SK-N-SH (cell line): Measurements from ENCODE around the gene STAP2. TPM values are rescaled to one million over a fixed set of nuclear protein-coding genes. Genes with fewer than 3 reads are reported as not detected.

ENCODE experiments used
- CTCF ChIA-PET: fragments of 300-600, 350-600 bp; formaldehyde crosslinking; extraction: SDS; loops from one replicate; lab custom pipeline; 2021; lab: Yijun Ruan, JAX
- POLR2A ChIA-PET: fragments of 350-600 bp; sonication (Branson Sonifier 250); formaldehyde crosslinking; extraction: SDS; loops from one replicate; lab custom pipeline; 2020; ENCODE audit warnings: antibody characterized with exemption, inconsistent platforms; lab: Yijun Ruan, JAX
- DNase-seq: peaks from one replicate; pipeline ENCODE4 v3.0.0; 2012
- H2AFZ ChIP-seq: fragments of 200-600 bp; sonication (generic); 2 replicates; pipeline ENCODE4 v1.8.1; 2016; ENCODE audit warnings: antibody characterized with exemption, mild to moderate bottlenecking, low read depth
- H3F3A ChIP-seq: fragments of 200-600 bp; sonication (generic); replicated peaks from 2 replicates; pipeline ENCODE3; 2016; ENCODE audit warnings: antibody characterized with exemption, mild to moderate bottlenecking; ENCODE audit not compliant: insufficient read depth
- H3K27ac ChIP-seq, 2 experiments: fragments of 200-500 bp in 1 of 2; fragments of 200-600 bp in 1 of 2; sonication (Bioruptor generic) in 1 of 2; sonication (generic), shearing (Covaris generic) in 1 of 2; 2 replicates each; pipeline versions ENCODE4 v1.5.1 to v1.6.1; 2014 to 2016; ENCODE audit warnings: low read depth in 2 of 2, inconsistent platforms in 1 of 2, low read length in 1 of 2, mild to moderate bottlenecking in 1 of 2, mixed read lengths in 1 of 2
- H3K27me3 ChIP-seq: fragments of 200-600 bp; sonication (generic), shearing (Covaris generic); 2 replicates; pipeline ENCODE4 v1.6.1; 2016; ENCODE audit warnings: mixed run types; ENCODE audit not compliant: insufficient read depth
- H3K36me3 ChIP-seq, 2 experiments: fragments of 200-500 bp in 1 of 2; fragments of 200-600 bp in 1 of 2; sonication (Bioruptor generic) in 1 of 2; sonication (generic) in 1 of 2; replicated peaks in 1 of 2; 2 replicates each; pipeline versions ENCODE3 to v1.5.1; 2014 to 2016; ENCODE audit warnings: low read length in 1 of 2, mild to moderate bottlenecking in 1 of 2; ENCODE audit not compliant: insufficient read depth in 2 of 2, control insufficient read depth in 1 of 2
- H3K4me1 ChIP-seq, 2 experiments: fragments of 200-500 bp in 1 of 2; fragments of 200-600 bp in 1 of 2; sonication (Bioruptor generic) in 1 of 2; sonication (generic), shearing (Covaris generic) in 1 of 2; 2 replicates each; pipeline versions ENCODE4 v1.5.1 to v1.6.1; 2014 to 2016; ENCODE audit warnings: low read depth in 1 of 2, low read length in 1 of 2, mixed run types in 1 of 2; ENCODE audit not compliant: insufficient read depth in 2 of 2, control insufficient read depth in 1 of 2
- H3K4me2 ChIP-seq: fragments of 200-600 bp; sonication (generic), shearing (Covaris generic); 2 replicates; pipeline ENCODE4 v1.6.1; 2017; ENCODE audit warnings: mixed run types
- H3K4me3 ChIP-seq, 2 experiments: fragments of 200-500 bp in 1 of 2; fragments of 200-600 bp in 1 of 2; sonication (Bioruptor generic) in 1 of 2; sonication (generic), shearing (Covaris generic) in 1 of 2; 2 replicates each; pipeline versions ENCODE4 v1.5.1 to v1.8.1; 2014 to 2016; ENCODE audit warnings: low read depth in 2 of 2, inconsistent platforms in 1 of 2, low read length in 1 of 2, mild to moderate bottlenecking in 1 of 2, mixed read lengths in 1 of 2, moderate library complexity in 1 of 2
- H3K79me2 ChIP-seq: fragments of 200-600 bp; sonication (generic); 2 replicates; pipeline ENCODE4 v1.8.1; 2017; ENCODE audit warnings: mild to moderate bottlenecking; ENCODE audit not compliant: insufficient read depth
- H3K9ac ChIP-seq: fragments of 200-600 bp; sonication (generic); 2 replicates; pipeline ENCODE4 v1.6.1; 2017; ENCODE audit warnings: mixed run types
- H3K9me2 ChIP-seq: fragments of 200-600 bp; sonication (generic); 2 replicates; pipeline ENCODE4 v1.6.1; 2017; ENCODE audit warnings: mixed run types
- H3K9me3 ChIP-seq: fragments of 200-600 bp; sonication (generic); 2 replicates; pipeline ENCODE4 v1.6.1; 2017; ENCODE audit warnings: mixed run types, mild to moderate bottlenecking, moderate library complexity
- H4K20me1 ChIP-seq: fragments of 200-600 bp; sonication (generic); 2 replicates; pipeline ENCODE4 v1.6.1; 2017; ENCODE audit warnings: mild to moderate bottlenecking, mixed run types; ENCODE audit not compliant: insufficient read depth
- CHD2 ChIP-seq: fragments of 150-350 bp; IDR thresholded peaks from 2 replicates; pipeline ENCODE4 v1.6.1; 2018; ENCODE audit warnings: low read length; ENCODE audit not compliant: partially characterized antibody
- FOSL2 ChIP-seq: IDR thresholded peaks from 2 replicates; pipeline ENCODE4 v1.4.0; 2012; ENCODE audit warnings: low read depth, mild to moderate bottlenecking, moderate library complexity, borderline replicate concordance
- FOXJ3 ChIP-seq: sonication (generic); formaldehyde crosslinking; IDR thresholded peaks from 2 replicates; pipeline ENCODE4 v1.5.1; 2020; ENCODE audit warnings: mild to moderate bottlenecking, missing genetic modification reagents
- FOXM1 ChIP-seq: IDR thresholded peaks from 2 replicates; pipeline ENCODE4 v1.4.0; 2012; ENCODE audit warnings: low read depth, mild to moderate bottlenecking
- JUND ChIP-seq: IDR thresholded peaks from 2 replicates; pipeline ENCODE4 v1.4.0; 2012
- MXI1 ChIP-seq: IDR thresholded peaks from 2 replicates; pipeline ENCODE4 v1.6.1; 2012; ENCODE audit warnings: mild to moderate bottlenecking, low read depth, low read length, improper control_type of control experiment
- NFIC ChIP-seq: IDR thresholded peaks from 2 replicates; pipeline ENCODE4 v1.4.0; 2012; ENCODE audit warnings: borderline replicate concordance
- NRF1 ChIP-seq: IDR thresholded peaks from 2 replicates; pipeline ENCODE4 v1.6.1; 2012; ENCODE audit warnings: low read depth, mild to moderate bottlenecking, low read length
- RAD21 ChIP-seq: IDR thresholded peaks from 2 replicates; pipeline ENCODE4 v1.6.1; 2012; ENCODE audit warnings: mild to moderate bottlenecking, low read length
- RCOR1 ChIP-seq: fragments of 150-350 bp; IDR thresholded peaks from 2 replicates; pipeline ENCODE4 v1.6.1; 2017; ENCODE audit warnings: antibody characterized with exemption, low read length
- REST ChIP-seq: IDR thresholded peaks from 2 replicates; pipeline ENCODE4 v1.6.1; 2012; ENCODE audit warnings: mild to moderate bottlenecking, low read depth, low read length, moderate library complexity
- RFX5 ChIP-seq: IDR thresholded peaks from 2 replicates; pipeline ENCODE4 v1.6.1; 2012; ENCODE audit warnings: mild to moderate bottlenecking, improper control_type of control experiment, low read length
- RXRA ChIP-seq: IDR thresholded peaks from 2 replicates; pipeline ENCODE4 v1.4.0; 2012; ENCODE audit warnings: low read depth, mild to moderate bottlenecking, borderline replicate concordance
- SIN3A ChIP-seq: IDR thresholded peaks from 2 replicates; pipeline ENCODE4 v1.6.1; 2012; ENCODE audit warnings: low read depth, mild to moderate bottlenecking, low read length, moderate library complexity, borderline replicate concordance
- SMC3 ChIP-seq: IDR thresholded peaks from 2 replicates; pipeline ENCODE4 v1.6.1; 2012; ENCODE audit warnings: low read depth, low read length, improper control_type of control experiment
- TCF12 ChIP-seq: IDR thresholded peaks from 2 replicates; pipeline ENCODE4 v1.4.0; 2012
- YY1 ChIP-seq: IDR thresholded peaks from 2 replicates; pipeline ENCODE4 v1.4.0; 2012; ENCODE audit warnings: low read depth, mild to moderate bottlenecking
- WGBS: methylation state at CpG from one replicate; pipeline ENCODE4 v1.1.6; 2017; ENCODE audit warnings: low lambda C conversion rate; 5-methylcytosine and 5-hydroxymethylcytosine counted together
- polyA plus RNA-seq, 3 experiments: library from polyadenylated mRNA; depleted of rRNA; stranded (reverse); fragments of >200 nt; gene quantifications; 2 replicates each; pipeline ENCODE4 v1.2.3, GENCODE V29; 2012
- TF ChIP-seq, protein P1 (sequence below): fragments of 150-350 bp; IDR thresholded peaks from 2 replicates; pipeline ENCODE4 v1.6.1; 2016; ENCODE audit warnings: mild to moderate bottlenecking, low read depth, low read length
- TF ChIP-seq, protein P2 (sequence below): IDR thresholded peaks from 2 replicates; pipeline ENCODE4 v1.4.0; 2012; ENCODE audit warnings: low read depth, borderline replicate concordance

The STAP2 gene
- polyA plus RNA-seq, 1 of the 3 experiments (the other 2 are of a cell fraction) = 7.6 TPM

DNA sequence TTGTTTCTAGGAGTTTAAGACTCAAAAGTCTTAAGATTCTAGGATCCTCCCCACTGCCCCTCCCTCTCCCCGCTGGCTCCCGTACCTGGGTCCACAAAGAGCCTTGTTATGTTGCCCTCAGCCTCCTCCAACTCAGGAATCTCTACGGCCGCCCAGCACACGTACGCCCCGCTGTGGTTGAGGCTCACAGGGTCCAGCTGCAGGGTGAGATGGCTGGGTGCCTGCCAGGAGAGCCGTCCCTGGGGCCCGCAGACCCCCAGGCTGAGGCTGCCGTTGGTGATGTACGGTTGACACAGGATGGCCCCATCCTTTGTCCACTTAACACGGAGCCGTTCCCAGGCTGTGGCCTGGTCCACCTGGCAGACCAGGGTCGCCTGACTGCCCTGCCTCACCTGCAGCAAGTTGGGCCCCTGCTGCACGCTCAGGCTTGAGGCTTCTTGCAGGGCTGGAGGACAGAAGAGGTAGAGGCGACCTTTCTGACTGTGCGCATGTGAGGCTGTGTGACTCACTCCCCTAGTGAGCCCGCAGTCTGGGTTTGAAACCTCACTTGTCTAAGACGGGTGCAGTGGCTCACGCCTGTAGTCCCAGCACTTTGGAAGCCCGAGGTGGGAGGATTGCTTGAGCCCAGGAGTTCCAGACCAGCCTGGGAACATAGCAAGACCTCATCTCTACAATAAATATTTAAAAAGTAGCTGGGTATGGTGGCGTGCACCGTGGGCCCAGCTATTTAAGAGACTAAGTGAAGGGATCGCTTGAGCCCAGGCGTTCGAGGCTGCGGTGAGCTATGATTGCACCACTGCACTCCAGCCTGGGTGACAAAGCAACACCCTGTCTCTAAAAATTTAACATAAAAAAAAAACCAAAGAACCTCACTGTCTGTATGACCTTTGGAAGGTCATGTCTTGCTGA lies 40.5 kb downstream of the STAP2 start:
- H3K27me3 ChIP-seq = no peaks in the 10 kb centered on the region
- H2AFZ ChIP-seq = no peak overlapping the region
- H3K9me3 ChIP-seq = no peaks in the 10 kb centered on the region
- no peaks in the 10 kb centered on the region for H3K9me2 ChIP-seq
- no peaks in the 10 kb centered on the region for H3F3A ChIP-seq
- H3K79me2 ChIP-seq = no peaks in the 10 kb centered on the region
- H3K4me2 ChIP-seq = no peak overlapping the region
- CTCF ChIA-PET = interaction anchor here (0.8 to 2.5 kb wide), 2 partner anchors 30 to 31 kb away, joined by 3 to 12 read pairs; no protein-coding TSS in a partner anchor
- H3K4me3 ChIP-seq = no peak overlapping the region
- no peak overlapping the region for H3K27ac ChIP-seq
- H3K4me1 ChIP-seq = peaks cover 0 to 19% of the 10 kb centered on the region in 2 experiments; a peak in 1 of 4 replicates
- no peaks in the 10 kb centered on the region for H4K20me1 ChIP-seq
- TF ChIP-seq MXI1 (no peak), FOXM1 (no peak), FOSL2 (no peak), SIN3A (no peak), REST (no peak), NRF1 (no peak), RCOR1 (no peak), SMC3 (no peak), CHD2 (no peak), YY1 (no peak), RFX5 (no peak), TCF12 (no peak), NFIC (no peak), RAD21 (no peak), FOXJ3 (no peak), JUND (no peak), RXRA (no peak)
- TF ChIP-seq, protein P1, sequence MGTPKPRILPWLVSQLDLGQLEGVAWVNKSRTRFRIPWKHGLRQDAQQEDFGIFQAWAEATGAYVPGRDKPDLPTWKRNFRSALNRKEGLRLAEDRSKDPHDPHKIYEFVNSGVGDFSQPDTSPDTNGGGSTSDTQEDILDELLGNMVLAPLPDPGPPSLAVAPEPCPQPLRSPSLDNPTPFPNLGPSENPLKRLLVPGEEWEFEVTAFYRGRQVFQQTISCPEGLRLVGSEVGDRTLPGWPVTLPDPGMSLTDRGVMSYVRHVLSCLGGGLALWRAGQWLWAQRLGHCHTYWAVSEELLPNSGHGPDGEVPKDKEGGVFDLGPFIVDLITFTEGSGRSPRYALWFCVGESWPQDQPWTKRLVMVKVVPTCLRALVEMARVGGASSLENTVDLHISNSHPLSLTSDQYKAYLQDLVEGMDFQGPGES = no peak
- TF ChIP-seq, protein P2, sequence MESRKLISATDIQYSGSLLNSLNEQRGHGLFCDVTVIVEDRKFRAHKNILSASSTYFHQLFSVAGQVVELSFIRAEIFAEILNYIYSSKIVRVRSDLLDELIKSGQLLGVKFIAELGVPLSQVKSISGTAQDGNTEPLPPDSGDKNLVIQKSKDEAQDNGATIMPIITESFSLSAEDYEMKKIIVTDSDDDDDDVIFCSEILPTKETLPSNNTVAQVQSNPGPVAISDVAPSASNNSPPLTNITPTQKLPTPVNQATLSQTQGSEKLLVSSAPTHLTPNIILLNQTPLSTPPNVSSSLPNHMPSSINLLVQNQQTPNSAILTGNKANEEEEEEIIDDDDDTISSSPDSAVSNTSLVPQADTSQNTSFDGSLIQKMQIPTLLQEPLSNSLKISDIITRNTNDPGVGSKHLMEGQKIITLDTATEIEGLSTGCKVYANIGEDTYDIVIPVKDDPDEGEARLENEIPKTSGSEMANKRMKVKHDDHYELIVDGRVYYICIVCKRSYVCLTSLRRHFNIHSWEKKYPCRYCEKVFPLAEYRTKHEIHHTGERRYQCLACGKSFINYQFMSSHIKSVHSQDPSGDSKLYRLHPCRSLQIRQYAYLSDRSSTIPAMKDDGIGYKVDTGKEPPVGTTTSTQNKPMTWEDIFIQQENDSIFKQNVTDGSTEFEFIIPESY = no peak
- no peak overlapping the region for H3K9ac ChIP-seq
- H3K36me3 ChIP-seq = no peaks in the 10 kb centered on the region
- DNase-seq = no peak
- WGBS = 82% methylated on average over 15 of the region's 27 CpGs
- POLR2A ChIA-PET = interaction anchor here (0.9 kb wide), 1 partner anchor 20 kb away, joined by 3 read pairs; no protein-coding TSS in a partner anchor
